Epithelial cell of prostate (primary cell): ENCODE data around the gene ISX.
"Not testable (repeated sequence)": the region's sequence is repeated elsewhere in the genome, so short reads cannot be mapped to it uniquely, and the experiment has no call there.

Experiments used
- DNase-seq: peaks from one replicate; pipeline ENCODE4 v3.0.0-alpha.2; 2011; ENCODE audit warnings: low read depth, low spot score
- H3K27ac ChIP-seq: fragments of 450-650 bp; 2 replicates; pipeline ENCODE4 v1.5.1; 2017; ENCODE audit warnings: mild to moderate bottlenecking

The ISX gene

DNA sequence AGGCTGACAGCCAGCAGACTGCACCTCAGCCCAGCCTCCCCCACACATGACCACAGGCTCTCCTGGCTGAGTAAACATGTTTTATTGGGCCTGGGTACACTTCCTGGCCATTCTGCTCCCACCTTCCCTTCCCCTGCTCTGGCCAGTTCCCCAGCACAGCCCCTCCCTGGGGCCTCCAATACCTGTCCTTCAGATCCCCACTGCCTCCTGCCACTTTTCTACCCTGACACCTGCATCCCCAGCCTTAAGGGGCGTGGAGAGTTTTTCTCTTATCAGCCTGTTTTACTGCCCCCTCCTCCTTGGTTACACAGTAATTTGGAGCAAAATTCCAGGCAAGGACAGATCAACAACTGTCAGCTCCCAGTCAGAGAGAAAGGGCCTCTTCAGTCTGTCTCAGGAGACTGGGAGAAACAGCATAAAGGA, at the start of gene ISX:
Gene ISX, plus strand, starts transcription at position 363 of the 423 bp plus-strand sequence. CDS start 930 bp downstream, outside the sequence.
- no peak for DNase-seq
- H3K27ac ChIP-seq, result no peak within 1 kb of the TSS

- DNase-seq, result no peak
- H3K27ac ChIP-seq, result no peak overlapping the region
Measured at GRCh38 chr22:35016909-35017308, 49.0 kb upstream of the ISX start.

- no peak for DNase-seq
- H3K27ac ChIP-seq, result no peak overlapping the region
Measured at GRCh38 chr22:35018995-35019394, 47.0 kb upstream of the ISX start.

GRCh38 chr22:35020517-35020916, 45.4 kb upstream of the ISX start:
- no peak overlapping the region for H3K27ac ChIP-seq
- DNase-seq, result no peak

DNA sequence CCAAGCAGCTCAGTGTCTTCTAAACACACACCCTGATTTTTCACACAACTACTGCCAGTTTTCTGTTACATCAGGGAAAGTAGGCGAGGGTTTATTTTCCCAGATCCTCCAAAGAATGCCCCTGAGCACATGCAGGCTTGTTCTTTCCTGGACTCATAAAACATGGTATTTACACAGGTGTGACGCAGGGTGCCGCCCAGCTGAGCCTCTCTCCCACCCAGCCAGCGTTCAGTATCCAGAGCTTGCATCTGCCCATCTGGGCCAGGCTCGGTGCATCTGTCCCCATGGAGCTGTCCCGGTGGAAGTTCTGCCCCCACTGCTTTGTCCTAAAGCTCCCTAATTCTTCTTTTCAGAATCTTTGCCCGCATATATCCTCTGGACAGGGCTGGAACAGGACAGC, 44.8 kb upstream of the ISX start:
- DNase-seq, result peak; percentile 20
- no peak overlapping the region for H3K27ac ChIP-seq

- DNase-seq, result no peak
- no peak overlapping the region for H3K27ac ChIP-seq
Measured at GRCh38 chr22:35022291-35022690, 43.7 kb upstream of the ISX start.

- no peak for DNase-seq
Measured at GRCh38 chr22:35023692-35024363, 42.1 kb upstream of the ISX start.

DNA sequence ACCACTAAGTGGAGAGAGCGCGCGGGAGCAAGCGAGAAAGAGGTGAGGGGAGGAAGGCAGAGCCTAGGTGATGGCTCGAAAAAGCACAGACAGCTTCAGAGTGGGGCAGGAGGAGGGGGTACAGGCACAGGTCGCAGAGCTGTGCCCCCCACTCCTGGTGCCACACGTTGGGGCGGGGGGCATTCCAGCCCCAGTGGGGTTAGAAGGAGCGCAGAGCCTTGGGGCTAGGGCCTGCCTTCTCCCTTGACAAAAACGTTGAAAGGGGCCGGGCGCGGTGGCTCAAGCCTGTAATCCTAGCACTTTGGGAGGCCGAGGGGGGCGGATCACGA, 41.6 kb upstream of the ISX start:
- no peak for DNase-seq
- no peak overlapping the region for H3K27ac ChIP-seq

More at GRCh38 chr22:35023692-35024363, 42.1 kb upstream of the ISX start:
- no peak overlapping the region for H3K27ac ChIP-seq

DNA sequence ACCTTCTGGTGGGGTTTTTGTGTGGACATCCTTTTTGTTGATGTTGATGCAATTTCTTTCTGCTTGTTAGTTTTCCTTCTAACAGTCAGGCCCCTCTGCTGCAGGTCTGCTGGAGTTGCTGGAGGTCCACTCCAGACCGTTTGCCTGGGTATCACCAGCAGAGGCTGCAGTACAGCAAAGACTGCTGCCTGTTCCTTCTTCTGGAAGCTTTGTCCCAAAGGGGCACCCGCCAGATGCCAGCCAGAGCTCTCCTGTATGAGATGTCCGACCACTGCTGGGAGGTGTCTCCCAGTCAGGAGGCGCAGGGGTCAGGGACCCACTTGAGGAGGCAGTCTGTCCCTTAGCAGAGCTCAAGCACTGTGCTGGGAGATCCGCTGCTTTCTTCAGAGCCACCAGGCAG, 35.8 kb upstream of the ISX start:
- H3K27ac ChIP-seq, DNase-seq: not testable (repeated sequence)

- DNase-seq, result no peak
- no peak overlapping the region for H3K27ac ChIP-seq
Measured at GRCh38 chr22:35032571-35032970, 33.4 kb upstream of the ISX start.

DNA sequence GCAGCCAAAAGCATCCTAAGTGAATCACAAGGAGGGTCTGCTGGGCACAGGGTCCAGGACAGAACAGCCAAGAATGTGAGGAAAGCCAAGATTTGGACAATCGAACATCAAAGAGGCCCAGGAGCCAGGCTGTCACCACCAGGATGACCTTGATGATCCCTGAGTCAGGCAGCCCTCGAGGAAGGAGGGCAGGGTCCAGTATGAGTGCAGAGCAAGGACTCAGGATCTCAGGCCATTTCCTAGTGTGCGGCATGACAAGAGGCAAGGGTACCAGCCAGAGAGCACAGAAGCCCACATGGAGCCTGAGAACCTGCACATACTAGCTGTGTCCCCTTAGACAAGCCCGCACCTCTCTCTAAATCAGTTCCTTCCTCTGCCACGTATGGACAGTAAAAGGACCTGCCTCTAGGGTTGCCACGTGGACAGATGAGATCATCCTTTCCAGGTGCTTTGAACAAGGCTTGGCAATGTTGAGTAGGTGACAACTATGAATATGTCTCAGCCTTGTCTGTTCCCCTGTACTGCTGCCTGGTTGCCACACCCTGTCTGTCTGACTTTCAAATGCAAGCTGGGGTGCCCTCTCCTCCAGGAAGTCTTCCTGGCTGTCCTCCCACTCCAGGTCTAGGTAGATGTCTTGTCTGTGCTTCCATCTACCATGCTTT, 32.2 kb upstream of the ISX start:
- DNase-seq, result no peak

DNA sequence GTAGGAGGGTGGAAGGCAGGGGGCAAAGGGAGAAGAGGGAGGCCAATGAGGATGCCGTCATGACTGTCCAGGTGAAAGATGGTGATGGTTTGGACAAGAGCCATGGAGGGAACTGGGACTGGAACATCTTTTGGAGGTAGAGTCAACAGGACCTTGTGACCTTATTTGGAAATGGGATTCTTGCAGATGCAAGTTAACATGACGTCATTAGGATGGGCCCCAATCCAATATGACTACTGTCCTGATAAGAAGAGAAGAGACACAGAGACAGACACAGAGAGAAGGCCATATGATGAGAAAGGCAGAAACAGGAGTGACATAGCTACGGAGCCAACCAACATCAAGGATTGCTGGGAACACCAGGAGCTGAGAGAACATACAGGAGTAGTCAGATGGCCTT, 31.0 kb upstream of the ISX start:
- no peak for DNase-seq
- no peak overlapping the region for H3K27ac ChIP-seq

More for the DNA sequence above, 32.2 kb upstream of the ISX start:
- H3K27ac ChIP-seq, result no peak overlapping the region

DNA sequence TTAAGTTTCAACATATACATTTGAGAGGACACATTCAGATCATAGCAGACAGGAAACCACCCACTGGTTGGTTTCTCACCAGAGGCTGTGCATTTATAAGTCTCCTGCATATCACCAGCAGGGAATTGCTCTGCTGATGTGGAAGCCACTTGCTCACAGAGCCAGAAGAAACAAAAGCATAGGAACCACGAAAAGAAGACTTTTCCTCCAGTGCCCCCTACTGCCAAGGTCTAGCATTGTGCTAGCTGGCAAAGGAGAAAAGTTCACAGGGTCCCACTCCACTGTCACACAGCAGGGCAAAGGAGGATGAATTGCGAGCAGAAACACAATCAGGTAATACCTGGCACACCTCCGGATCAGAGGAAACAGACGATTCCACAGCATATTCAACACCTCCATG, 28.9 kb upstream of the ISX start:
- DNase-seq, result no peak
- H3K27ac ChIP-seq, result no peak overlapping the region

DNA sequence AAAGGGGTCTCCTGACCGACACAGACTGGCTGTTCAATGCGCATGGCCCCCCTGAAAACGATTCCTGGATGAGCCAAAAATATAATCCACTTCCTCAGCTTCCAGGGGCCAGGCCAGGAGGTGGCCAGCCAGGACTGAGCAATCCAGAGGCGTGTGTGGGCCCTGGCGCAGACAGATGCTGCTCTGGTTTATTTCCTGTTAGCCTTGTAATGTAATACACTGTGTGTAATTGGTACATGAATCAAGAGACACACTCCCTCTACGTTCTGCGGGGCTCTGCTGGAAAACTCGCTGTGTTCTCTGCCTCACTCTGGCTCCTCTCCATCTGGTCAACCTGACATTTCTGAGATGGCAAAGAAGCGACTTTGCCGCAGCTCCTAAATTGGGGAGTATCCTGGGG, 26.3 kb upstream of the ISX start:
- H3K27ac ChIP-seq, result no peak overlapping the region
- no peak for DNase-seq

- DNase-seq, result no peak
- H3K27ac ChIP-seq, result no peak overlapping the region
Measured at GRCh38 chr22:35043252-35043933, 22.6 kb upstream of the ISX start.

- DNase-seq, result no peak
- no peak overlapping the region for H3K27ac ChIP-seq
Measured at GRCh38 chr22:35043934-35044319, 22.0 kb upstream of the ISX start.

DNA sequence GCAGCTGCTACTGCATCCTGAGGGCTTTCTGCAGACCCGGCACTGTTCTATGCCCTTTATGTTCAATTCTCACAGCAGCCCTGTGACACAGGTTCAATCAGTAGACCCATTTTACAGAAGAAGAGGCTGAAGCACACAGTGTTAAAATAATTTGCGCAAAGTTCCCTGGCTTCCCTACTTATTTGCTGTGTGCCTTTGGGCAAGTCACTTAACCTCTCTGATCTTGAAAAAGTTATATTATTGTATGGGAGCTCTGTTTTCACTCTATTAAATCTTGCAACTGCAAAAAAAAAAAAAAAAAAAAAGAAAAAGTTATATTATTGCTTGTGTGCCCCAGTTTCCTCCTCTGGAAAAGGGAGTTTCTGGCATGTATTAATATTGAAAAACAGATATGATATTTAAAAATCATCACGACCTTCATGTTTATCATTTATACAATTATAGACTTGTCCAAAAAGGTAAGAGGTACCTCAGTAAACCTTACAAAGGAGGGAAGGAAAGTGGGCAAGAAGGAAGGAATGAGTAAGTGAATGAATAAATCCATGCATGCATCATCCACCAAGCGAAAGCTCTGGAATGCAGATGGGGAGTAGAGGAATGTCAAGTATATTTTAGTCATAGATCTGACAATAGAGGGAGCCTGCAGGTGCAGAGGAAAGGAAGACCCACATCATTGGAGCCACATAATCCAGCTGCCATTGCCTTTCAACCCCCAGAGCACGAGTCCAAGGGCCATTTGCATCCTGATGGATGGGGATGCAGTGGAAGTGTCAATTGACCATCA, 21.2 kb upstream of the ISX start:
- H3K27ac ChIP-seq, result no peak overlapping the region
- DNase-seq, result no peak

DNA sequence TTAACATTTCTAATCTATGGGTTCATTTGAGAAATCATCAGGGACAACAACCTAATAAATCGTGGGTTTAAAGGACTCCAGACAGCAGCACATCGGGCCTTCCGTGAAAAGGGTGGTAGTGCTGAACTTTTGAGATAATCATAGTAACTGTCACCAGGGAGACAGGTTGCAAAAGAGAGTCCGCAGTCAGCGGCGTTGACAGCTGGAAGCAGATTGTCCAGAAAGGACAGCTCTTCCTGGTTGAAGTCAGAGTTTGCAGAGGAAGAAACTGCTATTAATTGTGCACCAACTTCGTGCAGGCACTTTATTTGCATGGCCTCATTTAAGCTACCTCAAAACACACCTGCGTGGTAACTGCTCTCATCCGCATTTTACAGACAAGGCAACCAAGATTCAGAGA, 20.5 kb upstream of the ISX start:
- no peak for DNase-seq
- H3K27ac ChIP-seq, result no peak overlapping the region

DNA sequence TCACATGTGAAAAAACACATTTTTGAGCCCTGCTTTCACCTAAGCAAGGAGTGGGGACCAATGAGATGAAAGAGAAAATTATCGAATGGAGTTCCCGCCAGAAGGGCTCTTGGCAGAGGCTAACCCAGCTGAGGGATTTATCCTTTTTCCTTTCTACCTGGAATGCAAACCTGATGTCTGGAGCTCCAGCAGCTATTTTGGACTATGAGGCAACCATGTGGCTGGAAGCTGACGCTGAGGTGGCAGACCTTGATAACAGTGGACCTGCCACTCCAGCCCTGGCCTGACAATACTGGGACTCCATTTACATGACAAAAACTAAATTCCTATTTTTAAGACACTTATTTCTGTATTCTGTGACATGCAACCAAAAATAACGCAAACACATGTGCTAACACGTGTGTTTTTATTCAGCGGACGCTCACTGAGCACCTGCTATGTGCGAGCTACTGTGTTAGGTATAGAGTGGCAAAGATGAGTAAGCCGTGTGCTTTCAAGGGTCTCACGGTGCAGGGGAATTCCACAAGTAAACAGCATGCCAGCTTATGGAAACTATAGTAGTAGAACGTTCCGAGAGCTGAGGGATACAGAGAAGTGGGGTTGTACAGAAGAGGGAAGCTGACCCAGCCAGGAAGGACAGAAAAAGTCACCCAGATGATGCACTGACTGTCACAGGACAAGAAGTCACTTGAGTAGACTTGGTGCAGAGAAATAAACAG, 19.1 kb upstream of the ISX start:
- DNase-seq, result no peak
- no peak overlapping the region for H3K27ac ChIP-seq

DNA sequence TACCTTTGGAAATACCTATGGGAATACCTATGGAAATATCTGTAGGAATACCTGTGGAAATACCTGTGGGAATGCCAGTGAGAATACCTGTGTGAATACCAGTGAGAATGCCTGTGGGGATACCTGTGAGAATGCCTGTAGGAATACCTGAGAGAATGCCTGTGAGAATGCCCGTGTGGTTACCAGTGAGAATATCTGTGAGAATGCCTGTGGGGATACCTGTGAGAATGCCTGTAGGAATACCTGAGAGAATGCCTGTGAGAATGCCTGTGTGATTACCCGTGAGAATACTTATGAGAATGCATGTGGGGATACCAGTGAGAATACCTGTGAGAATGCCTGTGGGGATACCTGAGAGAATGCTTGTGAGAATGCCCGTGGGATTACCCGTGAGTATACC, 15.9 kb upstream of the ISX start:
- H3K27ac ChIP-seq, DNase-seq: not testable (repeated sequence)
